ENCODE measurements around the gene IDNK.

IDNK gene

GRCh38 chr9:83681490-83681889 lies 58.5 kb downstream of the IDNK start:
- no peak for DNase-seq (ENCODE audit: low read depth in 1 of 2, low spot score in 1 of 2)

GRCh38 chr9:83688921-83689320 lies 66.0 kb downstream of the IDNK start:
- DNase-seq (ENCODE audit: low read depth in 1 of 2, low spot score in 1 of 2) = no peak

- no peak for DNase-seq (ENCODE audit: low read depth in 1 of 2, low spot score in 1 of 2)
These were observed 68.5 kb downstream of the IDNK start for GRCh38 chr9:83691492-83691891.
